ENCODE measurements around the gene RAB29.

Gene RAB29

DNA sequence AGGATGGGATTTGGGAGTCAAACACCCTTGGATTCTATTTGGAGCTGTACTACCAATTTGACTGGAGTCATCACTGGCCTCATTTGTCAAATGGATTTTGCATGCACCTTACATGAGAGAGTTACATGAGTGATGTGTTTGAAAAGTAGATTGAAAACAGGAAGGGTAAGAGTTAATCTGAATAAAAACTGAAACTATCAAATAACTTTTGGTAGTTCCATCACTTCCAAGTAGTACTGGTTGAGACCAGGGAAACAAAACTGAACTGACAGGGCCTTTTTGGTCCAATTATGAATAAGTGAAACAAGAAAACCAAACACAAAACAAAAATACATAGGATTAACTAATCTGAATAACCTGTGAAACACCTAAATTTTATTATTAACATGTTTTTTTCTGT lies 55.5 kb downstream of the RAB29 start:
- no peak for DNase-seq

DNA sequence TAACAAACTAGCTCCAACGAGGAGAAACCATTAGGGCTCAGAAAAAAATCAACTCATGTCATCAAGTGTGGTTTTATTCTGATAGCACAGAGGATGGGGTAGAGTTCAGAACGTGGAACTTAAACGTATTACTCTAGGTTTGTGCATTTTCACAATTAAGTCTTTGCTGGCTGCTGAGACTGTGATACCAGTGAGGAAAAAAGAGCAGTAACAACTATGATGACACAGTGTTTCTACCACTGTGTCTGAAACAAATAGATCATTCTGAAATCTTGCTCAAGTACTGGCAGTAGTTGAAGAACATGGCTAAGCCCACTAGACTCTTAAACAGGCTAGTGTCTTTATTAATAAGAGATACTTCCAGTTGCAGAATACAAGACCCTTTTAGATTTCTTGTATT lies 56.3 kb downstream of the RAB29 start:
- DNase-seq: no peak
